SK-N-MC (cell line): Measurements from ENCODE around the gene GRAMD2A.

Experiments
- EZH2 ChIP-seq: fragments of 200-600 bp; sonication (generic); IDR thresholded peaks from one replicate; pipeline ENCODE4 v1.6.1; 2017; ENCODE audit warnings: antibody characterized with exemption
- FOXP2 ChIP-seq: optimal IDR thresholded peaks from 2 replicates; pipeline ENCODE3; 2011; ENCODE audit warnings: mild to moderate bottlenecking, moderate library complexity; ENCODE audit not compliant: insufficient read depth; ENCODE audit errors: extremely low read length, control extremely low read depth
- POLR2AphosphoS5 ChIP-seq: IDR thresholded peaks from 2 replicates; pipeline ENCODE4 v1.6.1; 2012; ENCODE audit warnings: mild to moderate bottlenecking, low read depth, low read length, borderline replicate concordance

- no peak for TF ChIP-seq POLR2AphosphoS5
- TF ChIP-seq EZH2 = no peak
- TF ChIP-seq FOXP2 = no peak
Measured at GRCh38 chr15:72136170-72137051, 61.2 kb downstream of the GRAMD2A start.
